Measurements from ENCODE around the gene RAPGEF6.
"Not testable (repeated sequence)": the region's sequence is repeated elsewhere in the genome, so short reads cannot be mapped to it uniquely, and the experiment has no call there.

The RAPGEF6 gene

GRCh38 chr5:131381021-131381420 is 254.0 kb downstream of the RAPGEF6 start (continued):
- TF ChIP-seq ZNF138 (tag by site-specific recombination; IDR thresholded peaks at IDR 0.05; ENCODE audit: borderline replicate concordance), result no peak
- TF ChIP-seq, protein P1, sequence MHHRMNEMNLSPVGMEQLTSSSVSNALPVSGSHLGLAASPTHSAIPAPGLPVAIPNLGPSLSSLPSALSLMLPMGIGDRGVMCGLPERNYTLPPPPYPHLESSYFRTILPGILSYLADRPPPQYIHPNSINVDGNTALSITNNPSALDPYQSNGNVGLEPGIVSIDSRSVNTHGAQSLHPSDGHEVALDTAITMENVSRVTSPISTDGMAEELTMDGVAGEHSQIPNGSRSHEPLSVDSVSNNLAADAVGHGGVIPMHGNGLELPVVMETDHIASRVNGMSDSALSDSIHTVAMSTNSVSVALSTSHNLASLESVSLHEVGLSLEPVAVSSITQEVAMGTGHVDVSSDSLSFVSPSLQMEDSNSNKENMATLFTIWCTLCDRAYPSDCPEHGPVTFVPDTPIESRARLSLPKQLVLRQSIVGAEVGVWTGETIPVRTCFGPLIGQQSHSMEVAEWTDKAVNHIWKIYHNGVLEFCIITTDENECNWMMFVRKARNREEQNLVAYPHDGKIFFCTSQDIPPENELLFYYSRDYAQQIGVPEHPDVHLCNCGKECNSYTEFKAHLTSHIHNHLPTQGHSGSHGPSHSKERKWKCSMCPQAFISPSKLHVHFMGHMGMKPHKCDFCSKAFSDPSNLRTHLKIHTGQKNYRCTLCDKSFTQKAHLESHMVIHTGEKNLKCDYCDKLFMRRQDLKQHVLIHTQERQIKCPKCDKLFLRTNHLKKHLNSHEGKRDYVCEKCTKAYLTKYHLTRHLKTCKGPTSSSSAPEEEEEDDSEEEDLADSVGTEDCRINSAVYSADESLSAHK (tag by site-specific recombination; IDR thresholded peaks at IDR 0.05), result no peak
- TF ChIP-seq ZNF423 (tag by site-specific recombination; IDR thresholded peaks at IDR 0.05), result no peak

DNA sequence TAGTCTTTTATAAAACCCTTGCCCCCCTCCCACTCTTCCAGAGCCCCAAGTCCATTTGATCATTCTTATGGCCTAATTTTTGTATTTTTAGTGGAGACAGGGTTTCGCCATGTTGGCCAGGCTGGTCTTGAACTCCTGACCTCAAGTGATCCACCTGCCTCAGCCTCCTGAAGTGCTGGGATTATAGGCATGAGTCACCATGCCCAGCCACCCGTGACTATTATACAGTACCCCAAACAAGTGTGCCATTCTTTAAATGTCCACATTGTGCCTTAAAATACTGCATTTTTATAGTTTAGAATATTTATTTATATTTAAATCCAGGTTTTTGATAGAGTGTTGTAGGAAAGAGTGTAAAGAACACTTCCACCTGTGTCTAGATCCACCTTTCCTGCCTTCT is 254.8 kb downstream of the RAPGEF6 start:
- H3K9me3 ChIP-seq (ENCODE audit: control insufficient read depth, insufficient read depth, low read depth, low read length); H3K4me1 ChIP-seq (ENCODE audit: control insufficient read depth, insufficient read depth, low read length); H3K36me3 ChIP-seq (ENCODE audit: control insufficient read depth in 2 of 2, insufficient read depth in 1 of 2, low read length in 2 of 2); POLR2A ChIA-PET; CTCF ChIA-PET; H3K27ac ChIP-seq (ENCODE audit: extremely low read depth, low read depth, low read length); H3K4me3 ChIP-seq (ENCODE audit: low read depth, low read length): not testable (repeated sequence)
- peak; percentile 63; the same call in 1 of the 2 replicates for TF ChIP-seq ZNF660 (tag by site-specific recombination; IDR thresholded peaks at IDR 0.05)

DNA sequence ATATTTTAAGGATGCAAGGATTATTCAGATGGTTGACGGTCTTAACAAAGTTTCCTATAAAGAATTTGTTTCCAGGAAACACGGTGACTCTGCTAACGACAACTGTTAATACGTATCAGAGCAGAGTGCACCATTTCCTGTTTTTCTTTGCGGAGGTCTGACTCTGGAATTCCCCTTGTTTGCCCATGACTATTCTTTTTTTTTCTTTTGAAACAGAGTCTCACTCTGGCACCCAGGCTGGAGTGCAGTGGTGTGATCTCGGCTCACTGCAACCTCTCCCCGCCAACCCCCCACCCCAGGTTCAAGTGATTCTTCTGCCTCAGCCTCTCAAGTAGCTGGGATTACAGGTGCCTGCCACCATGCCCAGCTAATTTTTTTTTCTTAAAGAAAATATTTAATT is 255.3 kb downstream of the RAPGEF6 start:
- H3K4me3 ChIP-seq (ENCODE audit: low read depth, low read length), result no peak overlapping the region
- H3K36me3 ChIP-seq (ENCODE audit: control insufficient read depth in 2 of 2, insufficient read depth in 1 of 2, low read length in 2 of 2), result no peaks in the 10 kb centered on the region
- H3K9me3 ChIP-seq (ENCODE audit: control insufficient read depth, insufficient read depth, low read depth, low read length), result no peaks in the 10 kb centered on the region
- H3K27ac ChIP-seq (ENCODE audit: extremely low read depth, low read depth, low read length), result no peak overlapping the region
- CTCF ChIA-PET, result no interaction called here
- POLR2A ChIA-PET, result no interaction called here
- peaks cover 3% of the 10 kb centered on the region; the same call in 1 of the 2 replicates for H3K4me1 ChIP-seq (ENCODE audit: control insufficient read depth, insufficient read depth, low read length)
- TF ChIP-seq ZBTB26 (tag by site-specific recombination; optimal IDR thresholded peaks at IDR 0.05) (no peak), ZNF157 (tag by site-specific recombination; IDR thresholded peaks at IDR 0.05) (no peak), SALL2 (tag by site-specific recombination; IDR thresholded peaks at IDR 0.05; ENCODE audit: borderline replicate concordance) (no peak), ZNF24 (tag by site-specific recombination; IDR thresholded peaks at IDR 0.05) (no peak), ZNF518A (tag by site-specific recombination; conservative IDR thresholded peaks at IDR 0.05; ENCODE audit: low read depth) (no peak), ZNF785 (tag by site-specific recombination; IDR thresholded peaks at IDR 0.05) (no peak), ZNF366 (tag by site-specific recombination; conservative IDR thresholded peaks at IDR 0.05) (no peak), ZNF280D (tag by site-specific recombination; IDR thresholded peaks at IDR 0.05) (no peak), ZFP3 (tag by site-specific recombination; IDR thresholded peaks at IDR 0.05; ENCODE audit: low read depth) (no peak), ZBTB20 (tag by site-specific recombination; IDR thresholded peaks at IDR 0.05) (no peak), SP3 (tag by site-specific recombination; IDR thresholded peaks at IDR 0.05) (no peak), INSM2 (tag by site-specific recombination; IDR thresholded peaks at IDR 0.05) (no peak), ZNF707 (tag by site-specific recombination; IDR thresholded peaks at IDR 0.05) (no peak)
- TF ChIP-seq, protein P2, sequence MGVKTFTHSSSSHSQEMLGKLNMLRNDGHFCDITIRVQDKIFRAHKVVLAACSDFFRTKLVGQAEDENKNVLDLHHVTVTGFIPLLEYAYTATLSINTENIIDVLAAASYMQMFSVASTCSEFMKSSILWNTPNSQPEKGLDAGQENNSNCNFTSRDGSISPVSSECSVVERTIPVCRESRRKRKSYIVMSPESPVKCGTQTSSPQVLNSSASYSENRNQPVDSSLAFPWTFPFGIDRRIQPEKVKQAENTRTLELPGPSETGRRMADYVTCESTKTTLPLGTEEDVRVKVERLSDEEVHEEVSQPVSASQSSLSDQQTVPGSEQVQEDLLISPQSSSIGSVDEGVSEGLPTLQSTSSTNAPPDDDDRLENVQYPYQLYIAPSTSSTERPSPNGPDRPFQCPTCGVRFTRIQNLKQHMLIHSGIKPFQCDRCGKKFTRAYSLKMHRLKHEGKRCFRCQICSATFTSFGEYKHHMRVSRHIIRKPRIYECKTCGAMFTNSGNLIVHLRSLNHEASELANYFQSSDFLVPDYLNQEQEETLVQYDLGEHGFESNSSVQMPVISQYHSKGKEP (tag by site-specific recombination; IDR thresholded peaks at IDR 0.05), result no peak

Data from HEK293 (cell line).